SK-N-SH (cell line): ENCODE results near the gene WIPF2. TPM values are rescaled to one million over a fixed set of nuclear protein-coding genes. Genes with fewer than 3 reads are reported as not detected.

Source experiments
- CTCF ChIA-PET: fragments of 300-600, 350-600 bp; formaldehyde crosslinking; extraction: SDS; loops from one replicate; lab custom pipeline; 2021; lab: Yijun Ruan, JAX
- POLR2A ChIA-PET: fragments of 350-600 bp; sonication (Branson Sonifier 250); formaldehyde crosslinking; extraction: SDS; loops from one replicate; lab custom pipeline; 2020; ENCODE audit warnings: antibody characterized with exemption, inconsistent platforms; lab: Yijun Ruan, JAX
- DNase-seq: peaks from one replicate; pipeline ENCODE4 v3.0.0; 2012
- H2AFZ ChIP-seq: fragments of 200-600 bp; sonication (generic); 2 replicates; pipeline ENCODE4 v1.8.1; 2016; ENCODE audit warnings: antibody characterized with exemption, mild to moderate bottlenecking, low read depth
- H3F3A ChIP-seq: fragments of 200-600 bp; sonication (generic); replicated peaks from 2 replicates; pipeline ENCODE3; 2016; ENCODE audit warnings: antibody characterized with exemption, mild to moderate bottlenecking; ENCODE audit not compliant: insufficient read depth
- H3K27ac ChIP-seq, 2 experiments: fragments of 200-500 bp in 1 of 2; fragments of 200-600 bp in 1 of 2; sonication (Bioruptor generic) in 1 of 2; sonication (generic), shearing (Covaris generic) in 1 of 2; 2 replicates each; pipeline versions ENCODE4 v1.5.1 to v1.6.1; 2014 to 2016; ENCODE audit warnings: low read depth in 2 of 2, inconsistent platforms in 1 of 2, low read length in 1 of 2, mild to moderate bottlenecking in 1 of 2, mixed read lengths in 1 of 2
- H3K27me3 ChIP-seq: fragments of 200-600 bp; sonication (generic), shearing (Covaris generic); 2 replicates; pipeline ENCODE4 v1.6.1; 2016; ENCODE audit warnings: mixed run types; ENCODE audit not compliant: insufficient read depth
- H3K36me3 ChIP-seq, 2 experiments: fragments of 200-500 bp in 1 of 2; fragments of 200-600 bp in 1 of 2; sonication (Bioruptor generic) in 1 of 2; sonication (generic) in 1 of 2; replicated peaks in 1 of 2; 2 replicates each; pipeline versions ENCODE3 to v1.5.1; 2014 to 2016; ENCODE audit warnings: low read length in 1 of 2, mild to moderate bottlenecking in 1 of 2; ENCODE audit not compliant: insufficient read depth in 2 of 2, control insufficient read depth in 1 of 2
- H3K4me1 ChIP-seq, 2 experiments: fragments of 200-500 bp in 1 of 2; fragments of 200-600 bp in 1 of 2; sonication (Bioruptor generic) in 1 of 2; sonication (generic), shearing (Covaris generic) in 1 of 2; 2 replicates each; pipeline versions ENCODE4 v1.5.1 to v1.6.1; 2014 to 2016; ENCODE audit warnings: low read depth in 1 of 2, low read length in 1 of 2, mixed run types in 1 of 2; ENCODE audit not compliant: insufficient read depth in 2 of 2, control insufficient read depth in 1 of 2
- H3K4me2 ChIP-seq: fragments of 200-600 bp; sonication (generic), shearing (Covaris generic); 2 replicates; pipeline ENCODE4 v1.6.1; 2017; ENCODE audit warnings: mixed run types
- H3K4me3 ChIP-seq, 2 experiments: fragments of 200-500 bp in 1 of 2; fragments of 200-600 bp in 1 of 2; sonication (Bioruptor generic) in 1 of 2; sonication (generic), shearing (Covaris generic) in 1 of 2; 2 replicates each; pipeline versions ENCODE4 v1.5.1 to v1.8.1; 2014 to 2016; ENCODE audit warnings: low read depth in 2 of 2, inconsistent platforms in 1 of 2, low read length in 1 of 2, mild to moderate bottlenecking in 1 of 2, mixed read lengths in 1 of 2, moderate library complexity in 1 of 2
- H3K79me2 ChIP-seq: fragments of 200-600 bp; sonication (generic); 2 replicates; pipeline ENCODE4 v1.8.1; 2017; ENCODE audit warnings: mild to moderate bottlenecking; ENCODE audit not compliant: insufficient read depth
- H3K9ac ChIP-seq: fragments of 200-600 bp; sonication (generic); 2 replicates; pipeline ENCODE4 v1.6.1; 2017; ENCODE audit warnings: mixed run types
- H3K9me2 ChIP-seq: fragments of 200-600 bp; sonication (generic); 2 replicates; pipeline ENCODE4 v1.6.1; 2017; ENCODE audit warnings: mixed run types
- H3K9me3 ChIP-seq: fragments of 200-600 bp; sonication (generic); 2 replicates; pipeline ENCODE4 v1.6.1; 2017; ENCODE audit warnings: mixed run types, mild to moderate bottlenecking, moderate library complexity
- H4K20me1 ChIP-seq: fragments of 200-600 bp; sonication (generic); 2 replicates; pipeline ENCODE4 v1.6.1; 2017; ENCODE audit warnings: mild to moderate bottlenecking, mixed run types; ENCODE audit not compliant: insufficient read depth
- FOSL2 ChIP-seq: IDR thresholded peaks from 2 replicates; pipeline ENCODE4 v1.4.0; 2012; ENCODE audit warnings: low read depth, mild to moderate bottlenecking, moderate library complexity, borderline replicate concordance
- GABPA ChIP-seq: IDR thresholded peaks from 2 replicates; pipeline ENCODE4 v1.4.0; 2012; ENCODE audit warnings: low read depth, mild to moderate bottlenecking
- JUND ChIP-seq: IDR thresholded peaks from 2 replicates; pipeline ENCODE4 v1.4.0; 2012
- MEF2A ChIP-seq: IDR thresholded peaks from 2 replicates; pipeline ENCODE4 v1.4.0; 2012; ENCODE audit warnings: low read depth, borderline replicate concordance
- NFIC ChIP-seq: IDR thresholded peaks from 2 replicates; pipeline ENCODE4 v1.4.0; 2012; ENCODE audit warnings: borderline replicate concordance
- PBX3 ChIP-seq: IDR thresholded peaks from 2 replicates; pipeline ENCODE4; 2012
- RXRA ChIP-seq: IDR thresholded peaks from 2 replicates; pipeline ENCODE4 v1.4.0; 2012; ENCODE audit warnings: low read depth, mild to moderate bottlenecking, borderline replicate concordance
- SIN3A ChIP-seq: IDR thresholded peaks from 2 replicates; pipeline ENCODE4 v1.6.1; 2012; ENCODE audit warnings: low read depth, mild to moderate bottlenecking, low read length, moderate library complexity, borderline replicate concordance
- TAF1 ChIP-seq: IDR thresholded peaks from 2 replicates; pipeline ENCODE4 v1.6.1; 2012; ENCODE audit warnings: low read depth, mild to moderate bottlenecking, low read length, moderate library complexity, borderline replicate concordance
- TCF12 ChIP-seq: IDR thresholded peaks from 2 replicates; pipeline ENCODE4 v1.4.0; 2012
- WGBS: methylation state at CpG from one replicate; pipeline ENCODE4 v1.1.6; 2017; ENCODE audit warnings: low lambda C conversion rate; 5-methylcytosine and 5-hydroxymethylcytosine counted together
- polyA plus RNA-seq, 3 experiments: library from polyadenylated mRNA; depleted of rRNA; stranded (reverse); fragments of >200 nt; gene quantifications; 2 replicates each; pipeline ENCODE4 v1.2.3, GENCODE V29; 2012

The WIPF2 gene
- polyA plus RNA-seq, 1 of the 3 experiments (the other 2 are of a cell fraction), result 6.8 TPM

GRCh38 chr17:40248507-40248906 lies 29.4 kb downstream of the WIPF2 start:
- H3K79me2 ChIP-seq, result peaks cover 96% of the 10 kb centered on the region

GRCh38 chr17:40251576-40251975 lies 32.5 kb downstream of the WIPF2 start:
- peak overlapping the region; percentile 54; the same call in 1 of the 2 replicates for H3K9ac ChIP-seq
- H2AFZ ChIP-seq, result no peak overlapping the region
- H3K27ac ChIP-seq, result peak overlapping the region in 1 of 2 experiments; percentile 86; a peak in 2 of 4 replicates

More at GRCh38 chr17:40248507-40248906, 29.4 kb downstream of the WIPF2 start:
- Histone ChIP-seq H3K4me3 (no peak overlapping the region), H2AFZ (no peak overlapping the region), H3K9me3 (no peaks in the 10 kb centered on the region), H4K20me1 (peaks cover 18% of the 10 kb centered on the region), H3K4me1 (peaks cover 8 to 13% of the 10 kb centered on the region in 2 experiments), H3K4me2 (no peak overlapping the region; the same call in 1 of the 2 replicates), H3K27ac (peak overlapping the region in 1 of 2 experiments; percentile 34; a peak in 2 of 4 replicates), H3K36me3 (no peaks in the 10 kb centered on the region), H3K27me3 (no peaks in the 10 kb centered on the region), H3K9me2 (no peaks in the 10 kb centered on the region)
- DNase-seq, result no peak
- ChIA-PET POLR2A (no interaction called here), CTCF (no interaction called here)
- TF ChIP-seq MEF2A, result no peak
- TF ChIP-seq PBX3, result peak; percentile 21; the same call in 1 of the 2 replicates
- TF ChIP-seq TCF12, result peak; percentile 51
- TF ChIP-seq, all 33 proteins: peak for 2
- Histone ChIP-seq H3F3A (peaks cover 16% of the 10 kb centered on the region), H3K9ac (no peak overlapping the region)
- WGBS, result 94% methylated on average over 1 of the region's 1 CpG

More at GRCh38 chr17:40251576-40251975, 32.5 kb downstream of the WIPF2 start:
- Histone ChIP-seq H3K27me3 (no peaks in the 10 kb centered on the region), H3K9me3 (no peaks in the 10 kb centered on the region), H3K4me2 (no peak overlapping the region), H3K79me2 (peaks cover 96% of the 10 kb centered on the region), H3K4me3 (no peak overlapping the region), H3K4me1 (peaks cover 0 to 5% of the 10 kb centered on the region in 2 experiments; a peak in 1 of 4 replicates), H4K20me1 (peaks cover 13% of the 10 kb centered on the region), H3F3A (peaks cover 16% of the 10 kb centered on the region)
- POLR2A ChIA-PET, result no interaction called here
- CTCF ChIA-PET, result no interaction called here
- no peak for TF ChIP-seq TAF1
- peak; percentile 70 for TF ChIP-seq JUND
- TF ChIP-seq PBX3, result peak; percentile 78
- no peak for TF ChIP-seq GABPA
- no peak for TF ChIP-seq RXRA
- TF ChIP-seq NFIC, result peak; percentile 47
- 0 out of 2 replicates have a peak, but pooled peaks have one; percentile 28 for TF ChIP-seq SIN3A
- TF ChIP-seq TCF12, result peak; percentile 47
- TF ChIP-seq FOSL2, result peak; percentile 68; the same call in 1 of the 2 replicates
- TF ChIP-seq, all 33 proteins: peak for 6
- DNase-seq, result no peak
- H3K9me2 ChIP-seq, result no peaks in the 10 kb centered on the region
- peaks cover 1 to 5% of the 10 kb centered on the region in 2 experiments for H3K36me3 ChIP-seq
